GM12878 (cell line): Measurements from ENCODE around the gene ARHGAP32. TPM values are rescaled to one million over a fixed set of nuclear protein-coding genes. Genes with fewer than 3 reads are reported as not detected.

ENCODE experiments used
- BMI1 ChIP-seq: fragments of 450-650 bp; IDR thresholded peaks from 2 replicates; pipeline ENCODE4 v1.6.1; 2016; ENCODE audit warnings: mild to moderate bottlenecking, moderate library complexity, borderline replicate concordance
- CREB1 ChIP-seq: IDR thresholded peaks from 2 replicates; pipeline ENCODE4 v1.6.1; 2012; ENCODE audit warnings: low read depth, mild to moderate bottlenecking, inconsistent platforms
- IKZF1 ChIP-seq: fragments of 450-650 bp; conservative IDR thresholded peaks from 2 replicates; pipeline ENCODE4 v1.6.1; 2017; ENCODE audit warnings: antibody characterized with exemption, mild to moderate bottlenecking
- KLF5 ChIP-seq: fragments of 450-650 bp; IDR thresholded peaks from 2 replicates; pipeline ENCODE4 v1.6.1; 2014; ENCODE audit warnings: mild to moderate bottlenecking; ENCODE audit not compliant: partially characterized antibody
- POLR2AphosphoS5 ChIP-seq: IDR thresholded peaks from 2 replicates; pipeline ENCODE4 v1.6.1; 2011; ENCODE audit warnings: mild to moderate bottlenecking, low read length, inconsistent platforms
- RAD21 ChIP-seq: IDR thresholded peaks from 2 replicates; pipeline ENCODE4 v1.6.1; 2011; ENCODE audit warnings: mild to moderate bottlenecking, low read depth, low read length, moderate library complexity; ENCODE audit not compliant: insufficient read depth
- RELA ChIP-seq: fragments of 450-650 bp; IDR thresholded peaks from 2 replicates; pipeline ENCODE4 v1.8.0; 2014; ENCODE audit warnings: borderline replicate concordance; ENCODE audit not compliant: partially characterized antibody
- RELB ChIP-seq: fragments of 450-650 bp; IDR thresholded peaks from 2 replicates; pipeline ENCODE4 v1.6.1; 2017; ENCODE audit warnings: low read depth, mild to moderate bottlenecking, moderate library complexity
- TAF1 ChIP-seq: IDR thresholded peaks from 2 replicates; pipeline ENCODE4 v1.6.1; 2011; ENCODE audit warnings: mild to moderate bottlenecking, low read depth, low read length, borderline replicate concordance
- TBL1XR1 ChIP-seq: IDR thresholded peaks from 2 replicates; pipeline ENCODE4 v1.6.1; 2012; ENCODE audit warnings: low read depth, low read length, improper control_type of control experiment
- TCF3 ChIP-seq: IDR thresholded peaks from 2 replicates; pipeline ENCODE4 v1.6.1; 2012; ENCODE audit warnings: low read depth, mild to moderate bottlenecking, low read length, borderline replicate concordance; ENCODE audit not compliant: insufficient read depth
- ZBTB4 ChIP-seq: fragments of 450-650 bp; formaldehyde crosslinking; IDR thresholded peaks from 2 replicates; pipeline ENCODE4 v1.4.0; 2022; ENCODE audit warnings: mild to moderate bottlenecking, moderate library complexity
- polyA plus RNA-seq, 11 experiments: library from polyadenylated mRNA; depleted of rRNA in 4 of 11; unstranded in 6 of 11; stranded (reverse) in 5 of 11; fragments of >200 nt; fragmentation: Nextera tagmentation in 4 of 11; fragmentation: Illumina TruSeq in 1 of 11; extraction: Ambion mirVana in 4 of 11; extraction: Trizol in 1 of 11; gene quantifications; 1 replicate in 1 of 11; 2 replicates in 10 of 11; pipeline versions ENCODE4 v1.2.1 to v1.2.3, GENCODE V29; 2011 to 2016; ENCODE audit warnings: inconsistent platforms in 2 of 11, missing spikeins in 2 of 11, low read depth in 1 of 11
- total RNA-seq, 4 experiments: library from RNA; depleted of rRNA in 3 of 4; stranded (reverse); fragments of >200 nt in 3 of 4; fragmentation: Illumina TruSeq in 1 of 4; extraction: Trizol in 1 of 4; gene quantifications; 2 replicates each; pipeline versions ENCODE4 v1.2.1 to v1.2.3, GENCODE V29; 2013 to 2021

Gene ARHGAP32
- total and polyA plus RNA-seq, 10 of the 15 experiments (the other 5 are each of a cell fraction or from before 2014, with no cell fraction given) = under 0.01 to 0.46 (median 0.12) TPM; not detected in 1

GRCh38 chr11:129048911-129049310 lies 143.2 kb downstream of the ARHGAP32 start (continued):
- TF ChIP-seq ZBTB4 (no peak), RAD21 (no peak), CREB1 (no peak), RELB (no peak), RELA (no peak), KLF5 (no peak), POLR2AphosphoS5 (no peak), BMI1 (no peak), TBL1XR1 (no peak), IKZF1 (no peak), TCF3 (no peak), TAF1 (no peak)
